ENCODE data around the gene CCDC18. TPM values are rescaled to one million over a fixed set of nuclear protein-coding genes. Genes with fewer than 3 reads are reported as not detected.

Gene CCDC18
- total RNA-seq, 1 experiment from 2014 or later = 23.0 TPM

GRCh38 chr1:93306920-93307319 is 126.4 kb downstream of the CCDC18 start (continued):
- no peak for TF ChIP-seq IRF1 (CRISPR knock-in tag; IDR thresholded peaks at IDR 0.05)
- no peak for TF ChIP-seq SMAD3 (CRISPR knock-in tag; IDR thresholded peaks at IDR 0.05; ENCODE audit: borderline replicate concordance)
- no peak for TF ChIP-seq E2F4 (CRISPR knock-in tag; IDR thresholded peaks at IDR 0.05; ENCODE audit: borderline replicate concordance, low read depth)
- TF ChIP-seq NR1H2 (CRISPR knock-in tag; IDR thresholded peaks at IDR 0.05) = no peak
- TF ChIP-seq ARID4B (CRISPR knock-in tag; IDR thresholded peaks at IDR 0.05; ENCODE audit: borderline replicate concordance) = no peak
- TF ChIP-seq NFATC4 (CRISPR knock-in tag; IDR thresholded peaks at IDR 0.05) = no peak
- no peak for TF ChIP-seq NFYB (CRISPR knock-in tag; conservative IDR thresholded peaks at IDR 0.05; ENCODE audit: low read depth)
- TF ChIP-seq ZNF671 (CRISPR knock-in tag; IDR thresholded peaks at IDR 0.05) = no peak
- no peak for TF ChIP-seq TP53 (CRISPR knock-in tag; IDR thresholded peaks at IDR 0.05)
- TF ChIP-seq USF1 (CRISPR knock-in tag; IDR thresholded peaks at IDR 0.05) = no peak

- no peak overlapping the region for H3K4me3 Mint-ChIP-seq
- no peaks in the 10 kb centered on the region for H3K4me1 Mint-ChIP-seq
- DNase-seq (ENCODE audit: low spot score) = no peak
- no peak for TF ChIP-seq ZNF512 (CRISPR knock-in tag; IDR thresholded peaks at IDR 0.05; ENCODE audit: borderline replicate concordance)
- ChIA-PET CTCF (no interaction called here), POLR2A (no interaction called here)
- no peaks in the 10 kb centered on the region for H3K9me3 Mint-ChIP-seq
- H3K27me3 Mint-ChIP-seq (ENCODE audit: low read depth) = no peaks in the 10 kb centered on the region
- no peak overlapping the region for H3K27ac Mint-ChIP-seq
- H3K36me3 Mint-ChIP-seq = no peaks in the 10 kb centered on the region
- no peak for ATAC-seq
Observed at GRCh38 chr1:93313026-93313425, 132.5 kb downstream of the CCDC18 start.

- no peak for ATAC-seq
- POLR2A ChIA-PET = no interaction called here
- no peak overlapping the region for H3K4me3 Mint-ChIP-seq
- no peak overlapping the region for H3K27ac Mint-ChIP-seq
- no peaks in the 10 kb centered on the region for H3K27me3 Mint-ChIP-seq (ENCODE audit: low read depth)
- no peak for DNase-seq (ENCODE audit: low spot score)
- CTCF ChIA-PET = interaction anchor here (1.9 kb wide), 1 partner anchor 13 kb away, joined by 8 read pairs; no protein-coding TSS in a partner anchor
- no peaks in the 10 kb centered on the region for H3K4me1 Mint-ChIP-seq
- peaks cover 15% of the 10 kb centered on the region for H3K36me3 Mint-ChIP-seq
- H3K9me3 Mint-ChIP-seq = peaks cover 17% of the 10 kb centered on the region
- TF ChIP-seq GRHL2 (CRISPR knock-in tag; IDR thresholded peaks at IDR 0.05; ENCODE audit: insufficient replicate concordance, severe bottlenecking) (no peak), ATF2 (CRISPR knock-in tag; IDR thresholded peaks at IDR 0.05; ENCODE audit: borderline replicate concordance, low read depth) (no peak), E2F4 (CRISPR knock-in tag; IDR thresholded peaks at IDR 0.05; ENCODE audit: borderline replicate concordance, low read depth) (no peak), CREM (CRISPR knock-in tag; IDR thresholded peaks at IDR 0.05) (no peak), ZNF423 (CRISPR knock-in tag; IDR thresholded peaks at IDR 0.05) (no peak), ZBTB21 (CRISPR knock-in tag; IDR thresholded peaks at IDR 0.05; ENCODE audit: borderline replicate concordance) (no peak), NFYB (CRISPR knock-in tag; conservative IDR thresholded peaks at IDR 0.05; ENCODE audit: low read depth) (no peak), NFATC4 (CRISPR knock-in tag; IDR thresholded peaks at IDR 0.05) (no peak), ZNF396 (CRISPR knock-in tag; IDR thresholded peaks at IDR 0.05; ENCODE audit: borderline replicate concordance) (no peak), TEAD1 (CRISPR knock-in tag; IDR thresholded peaks at IDR 0.05) (no peak), ATF1 (CRISPR knock-in tag; IDR thresholded peaks at IDR 0.05) (no peak)
Observed at GRCh38 chr1:93317207-93317606, 136.7 kb downstream of the CCDC18 start.

Measured in WTC11 (cell line).